ENCODE measurements around the gene CLEC4M.

The CLEC4M gene

GRCh38 chr19:7731615-7732014 is 31.4 kb upstream of the CLEC4M start:
- Mint-ChIP-seq H3K27me3 (ENCODE audit: low read depth) (peaks cover 86% of the 10 kb centered on the region), H3K4me3 (no peak overlapping the region), H3K27ac (no peak overlapping the region), H3K4me1 (no peaks in the 10 kb centered on the region), H3K9me3 (no peaks in the 10 kb centered on the region), H3K36me3 (ENCODE audit: low read depth) (no peaks in the 10 kb centered on the region)
- TF ChIP-seq, protein P1, sequence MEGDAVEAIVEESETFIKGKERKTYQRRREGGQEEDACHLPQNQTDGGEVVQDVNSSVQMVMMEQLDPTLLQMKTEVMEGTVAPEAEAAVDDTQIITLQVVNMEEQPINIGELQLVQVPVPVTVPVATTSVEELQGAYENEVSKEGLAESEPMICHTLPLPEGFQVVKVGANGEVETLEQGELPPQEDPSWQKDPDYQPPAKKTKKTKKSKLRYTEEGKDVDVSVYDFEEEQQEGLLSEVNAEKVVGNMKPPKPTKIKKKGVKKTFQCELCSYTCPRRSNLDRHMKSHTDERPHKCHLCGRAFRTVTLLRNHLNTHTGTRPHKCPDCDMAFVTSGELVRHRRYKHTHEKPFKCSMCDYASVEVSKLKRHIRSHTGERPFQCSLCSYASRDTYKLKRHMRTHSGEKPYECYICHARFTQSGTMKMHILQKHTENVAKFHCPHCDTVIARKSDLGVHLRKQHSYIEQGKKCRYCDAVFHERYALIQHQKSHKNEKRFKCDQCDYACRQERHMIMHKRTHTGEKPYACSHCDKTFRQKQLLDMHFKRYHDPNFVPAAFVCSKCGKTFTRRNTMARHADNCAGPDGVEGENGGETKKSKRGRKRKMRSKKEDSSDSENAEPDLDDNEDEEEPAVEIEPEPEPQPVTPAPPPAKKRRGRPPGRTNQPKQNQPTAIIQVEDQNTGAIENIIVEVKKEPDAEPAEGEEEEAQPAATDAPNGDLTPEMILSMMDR (IDR thresholded peaks at IDR 0.05; ENCODE audit: unreplicated experiment in 3 of 3), result no peak

DNA sequence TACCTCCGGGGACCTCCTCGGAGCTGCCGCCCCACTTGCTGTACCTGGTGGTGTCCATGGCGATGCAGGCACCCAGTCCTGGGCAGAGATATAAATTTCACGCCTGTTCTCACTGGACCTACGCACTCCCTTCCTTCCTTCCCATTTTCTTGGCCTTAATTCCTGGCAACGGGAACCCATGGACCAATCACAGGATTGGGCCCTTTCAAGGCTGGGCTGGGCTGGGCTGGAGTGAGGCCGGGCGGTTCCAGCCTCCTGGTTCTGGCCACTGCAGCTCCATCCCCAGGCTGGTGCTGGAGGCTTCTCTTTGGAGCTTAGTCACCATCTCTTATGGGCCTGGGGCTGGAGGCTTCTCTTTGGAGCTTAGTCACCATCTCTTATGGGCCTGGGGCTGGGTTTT is 31.0 kb upstream of the CLEC4M start, which contains the start of gene CLEC4G:
CLEC4G (minus strand) TSS at position 66 of the 400 bp plus-strand sequence; CDS start at position 58, 8 bp downstream.
- Mint-ChIP-seq H3K9me3 (no peaks in the 10 kb centered on the region), H3K27ac (no peak within 1 kb of the TSS), H3K4me3 (no peak within 1 kb of the TSS), H3K4me1 (no peaks in the 10 kb centered on the region), H3K36me3 (ENCODE audit: low read depth) (no peaks in the 10 kb centered on the region), H3K27me3 (ENCODE audit: low read depth) (peaks cover 88% of the 10 kb centered on the region)
- TF ChIP-seq, protein P1 (IDR thresholded peaks at IDR 0.05; ENCODE audit: unreplicated experiment in 3 of 3), result no peak

GRCh38 chr19:7733376-7733775 is 29.7 kb upstream of the CLEC4M start:
- peaks cover 87% of the 10 kb centered on the region for H3K27me3 Mint-ChIP-seq (ENCODE audit: low read depth)
- H3K27ac Mint-ChIP-seq, result no peak overlapping the region
- H3K4me3 Mint-ChIP-seq, result no peak overlapping the region
- H3K36me3 Mint-ChIP-seq (ENCODE audit: low read depth), result no peaks in the 10 kb centered on the region
- TF ChIP-seq, protein P1 (IDR thresholded peaks at IDR 0.05; ENCODE audit: unreplicated experiment in 3 of 3), result no peak
- H3K4me1 Mint-ChIP-seq, result no peaks in the 10 kb centered on the region
- H3K9me3 Mint-ChIP-seq, result no peaks in the 10 kb centered on the region

GRCh38 chr19:7734220-7735203 is 28.5 kb upstream of the CLEC4M start:
- no peak overlapping the region for H3K4me3 Mint-ChIP-seq
- no peaks in the 10 kb centered on the region for H3K4me1 Mint-ChIP-seq
- H3K36me3 Mint-ChIP-seq (ENCODE audit: low read depth), result no peaks in the 10 kb centered on the region
- H3K27ac Mint-ChIP-seq, result no peak overlapping the region
- H3K9me3 Mint-ChIP-seq, result no peaks in the 10 kb centered on the region
- H3K27me3 Mint-ChIP-seq (ENCODE audit: low read depth), result peaks cover 84% of the 10 kb centered on the region
- TF ChIP-seq, protein P1 (IDR thresholded peaks at IDR 0.05; ENCODE audit: unreplicated experiment in 3 of 3), result no peak

- Mint-ChIP-seq H3K4me3 (no peak overlapping the region), H3K27me3 (ENCODE audit: low read depth) (peaks cover 90% of the 10 kb centered on the region), H3K4me1 (no peaks in the 10 kb centered on the region), H3K9me3 (no peaks in the 10 kb centered on the region), H3K27ac (no peak overlapping the region), H3K36me3 (ENCODE audit: low read depth) (no peaks in the 10 kb centered on the region)
- TF ChIP-seq, protein P1 (IDR thresholded peaks at IDR 0.05; ENCODE audit: unreplicated experiment in 3 of 3), result no peak
Observed at GRCh38 chr19:7736148-7736547, 26.9 kb upstream of the CLEC4M start.
